Measurements from ENCODE around the gene FUT8.

Gene FUT8

DNA sequence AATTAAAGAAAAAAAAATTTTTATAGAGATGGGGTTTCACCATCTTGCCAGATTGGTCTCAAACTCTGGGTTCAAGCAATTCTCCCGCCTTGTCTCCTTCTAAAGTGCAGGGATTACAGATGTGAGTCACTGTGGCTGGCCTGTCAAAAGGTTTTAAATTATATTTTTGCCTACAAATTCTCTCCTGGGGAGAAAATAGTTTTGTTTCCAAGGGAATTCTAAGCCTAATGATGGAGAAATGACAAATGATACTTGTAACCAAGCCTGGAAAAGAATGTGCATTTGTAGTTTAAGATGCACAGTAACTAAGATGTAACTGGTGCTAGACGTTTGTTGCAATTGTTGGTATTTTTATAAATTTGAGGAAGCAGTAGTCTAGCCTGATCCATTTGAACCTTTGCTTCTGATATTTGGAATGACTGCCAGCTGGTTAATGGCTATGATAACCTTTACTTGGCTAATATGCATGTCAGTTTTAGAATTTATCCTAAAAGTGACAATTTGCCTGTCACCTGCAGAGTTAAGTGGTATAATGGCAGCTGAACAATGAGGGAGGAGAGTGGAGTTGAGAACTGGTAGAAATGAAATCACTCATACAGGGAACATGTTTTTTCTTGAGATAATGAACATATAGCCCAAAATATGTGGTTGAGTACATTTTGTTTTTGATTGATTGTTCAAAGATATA is 148.0 kb downstream of the FUT8 start:
- no peak for DNase-seq

DNA sequence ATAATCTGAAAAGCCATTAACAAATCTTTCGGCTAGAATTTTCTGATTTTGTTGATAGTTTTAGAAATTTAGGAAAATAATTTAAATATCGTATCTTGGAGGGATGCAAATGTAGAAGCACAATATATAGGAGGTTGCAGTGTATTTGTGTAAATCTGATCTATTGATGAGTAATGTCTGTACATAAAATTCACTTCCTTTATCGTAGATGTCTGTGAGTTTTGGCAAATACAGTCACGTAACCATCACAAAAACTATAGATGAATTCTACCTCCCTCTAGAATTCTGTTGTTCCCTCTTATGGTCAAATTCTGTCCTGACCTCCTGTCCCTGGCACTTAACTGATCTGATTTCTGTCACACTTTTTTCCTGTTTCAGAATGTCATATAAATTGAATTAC is 151.8 kb downstream of the FUT8 start:
- no peak for DNase-seq

DNA sequence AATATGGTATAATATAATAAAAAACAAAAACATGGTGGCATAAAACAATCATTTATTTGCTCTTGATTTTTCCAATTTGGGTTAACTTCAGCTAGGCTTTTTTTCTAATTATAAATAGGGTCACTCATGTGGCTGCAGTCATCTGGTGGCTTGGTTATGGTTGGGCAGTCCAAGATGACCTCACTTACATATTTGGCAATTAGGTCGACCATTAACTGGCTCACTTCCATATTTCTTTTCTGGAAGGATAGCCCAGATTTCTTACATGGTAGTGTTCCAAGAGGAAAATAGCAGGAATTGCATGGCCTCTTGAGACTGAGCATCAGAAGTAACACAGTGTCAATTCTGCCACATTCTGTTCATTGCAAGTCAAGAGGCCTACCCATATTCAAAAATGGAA is 153.4 kb downstream of the FUT8 start:
- no peak for DNase-seq

DNA sequence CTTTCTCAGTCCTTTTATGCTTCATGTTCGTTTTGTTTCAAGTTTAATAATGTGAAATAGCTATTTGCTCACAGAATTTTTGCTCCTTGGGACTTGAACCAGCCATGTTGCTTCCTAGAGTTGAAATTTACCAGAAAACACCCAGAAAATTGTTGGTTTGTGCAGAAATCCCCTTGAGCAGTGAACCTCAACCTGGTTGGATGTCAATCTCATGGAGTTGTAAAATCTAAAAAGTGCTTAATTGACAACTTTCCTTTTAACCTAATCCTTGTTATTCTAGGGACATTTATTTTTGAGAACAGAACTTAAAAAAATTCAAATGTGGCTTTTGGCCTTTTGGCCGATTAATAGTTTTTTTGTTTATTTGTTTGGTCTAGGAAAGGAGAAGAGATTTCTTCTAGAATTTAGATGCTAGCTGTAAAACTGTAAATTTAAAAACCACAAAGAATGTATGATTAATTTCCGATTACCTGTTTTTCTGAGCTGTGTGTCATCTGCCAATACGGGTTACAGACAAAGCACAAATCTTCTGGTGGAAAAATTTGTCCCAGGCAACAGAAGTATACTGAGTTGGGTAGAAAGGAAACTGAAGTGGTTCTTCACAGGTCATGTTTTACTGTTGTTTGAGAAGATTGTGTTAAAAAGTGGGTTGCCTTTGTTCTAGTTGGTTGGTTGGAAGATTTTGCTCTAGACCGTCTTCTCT is 154.4 kb downstream of the FUT8 start:
- no peak for DNase-seq

DNA sequence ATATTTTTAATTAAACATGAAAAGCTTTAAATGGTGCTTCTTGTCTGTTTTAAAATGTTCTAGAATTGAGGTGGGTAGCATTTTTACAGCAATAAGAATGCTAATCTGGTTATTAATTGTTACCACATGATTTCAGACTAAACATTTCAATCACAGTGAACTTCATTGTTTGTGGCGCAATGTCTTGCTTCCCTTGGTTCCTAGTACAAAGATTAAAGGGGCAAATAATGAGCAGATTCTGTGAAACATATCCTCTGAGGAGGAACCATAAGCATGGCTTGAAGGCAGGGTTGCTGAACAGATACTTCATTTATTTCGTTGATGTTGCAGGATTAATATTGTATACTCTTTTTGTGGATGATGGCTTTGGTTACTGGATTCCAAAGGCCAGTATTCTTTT is 162.1 kb downstream of the FUT8 start:
- no peak for DNase-seq

DNA sequence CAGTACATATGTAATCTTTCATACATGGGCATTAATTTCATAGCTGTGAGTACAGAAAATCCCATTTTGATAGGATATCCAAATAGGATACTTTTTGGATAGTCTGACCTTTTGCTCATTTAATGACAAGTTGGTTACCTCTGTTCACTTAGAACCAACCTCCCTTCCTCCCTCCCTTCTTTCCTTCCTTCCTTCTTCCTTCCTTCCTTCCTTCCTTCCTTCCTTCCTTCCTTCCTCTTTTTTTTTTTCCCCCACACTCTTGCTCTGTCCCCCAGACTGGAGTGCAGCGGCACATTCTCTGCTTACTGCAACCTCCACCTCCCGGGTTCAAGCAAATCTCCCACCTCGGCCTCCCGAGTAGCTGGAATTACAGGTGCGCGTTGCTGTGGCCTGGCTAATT is 162.9 kb downstream of the FUT8 start:
- no peak for DNase-seq

DNA sequence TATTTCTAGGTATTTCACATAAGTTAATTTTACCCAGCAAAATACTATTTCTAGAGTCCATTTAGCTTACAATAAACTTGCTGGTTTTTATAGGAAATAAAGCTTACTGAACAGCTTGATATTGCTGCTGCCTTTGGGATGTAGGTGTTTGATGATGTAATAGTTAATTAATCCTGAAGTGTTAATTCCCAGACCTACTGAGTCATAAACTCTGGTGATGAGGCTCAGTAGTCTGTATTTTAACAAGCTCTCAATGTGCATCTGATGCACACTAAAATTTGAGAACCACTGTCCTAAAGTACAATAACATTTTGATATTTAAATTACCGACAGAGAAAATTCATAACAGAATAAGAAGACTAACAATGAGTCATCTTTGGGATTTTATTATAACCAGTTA is 168.4 kb downstream of the FUT8 start:
- DNase-seq, result no peak

DNA sequence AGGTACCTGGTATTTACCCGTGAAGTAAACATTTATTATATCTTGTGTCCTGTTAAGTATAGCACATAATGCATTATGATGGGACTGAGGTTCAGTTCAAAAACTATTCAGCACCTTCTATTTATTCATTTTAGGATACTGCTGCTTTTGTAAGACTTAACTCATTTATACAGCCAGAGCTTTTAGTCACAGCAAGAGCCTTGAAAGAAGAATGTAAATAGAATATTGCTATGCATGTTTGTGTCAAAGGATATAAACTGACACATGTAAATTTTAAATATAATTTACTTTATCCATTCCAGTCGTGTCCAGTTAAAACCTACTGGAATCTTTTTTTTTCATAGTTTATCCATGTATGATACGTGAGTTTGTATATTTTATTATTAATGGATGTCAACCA is 168.8 kb downstream of the FUT8 start:
- no peak for DNase-seq

DNA sequence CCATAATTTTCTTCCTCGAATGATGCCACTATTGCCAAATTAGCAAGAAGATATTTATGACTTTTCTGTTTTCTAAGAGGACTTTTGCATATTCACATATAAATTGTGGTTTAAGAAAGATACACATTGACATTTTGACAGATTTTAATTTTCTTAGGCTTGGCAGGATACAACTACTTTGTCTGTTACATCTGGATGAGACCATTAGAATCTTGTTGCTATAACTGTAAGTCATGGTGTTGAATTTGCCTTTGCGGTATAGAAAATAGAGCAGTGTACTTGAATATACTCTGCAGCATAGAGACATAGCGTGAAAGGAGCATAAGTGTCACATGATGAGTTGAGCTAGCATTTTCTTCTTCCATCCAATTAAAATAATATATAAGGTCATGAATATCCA is 169.3 kb downstream of the FUT8 start:
- no peak for DNase-seq

DNA sequence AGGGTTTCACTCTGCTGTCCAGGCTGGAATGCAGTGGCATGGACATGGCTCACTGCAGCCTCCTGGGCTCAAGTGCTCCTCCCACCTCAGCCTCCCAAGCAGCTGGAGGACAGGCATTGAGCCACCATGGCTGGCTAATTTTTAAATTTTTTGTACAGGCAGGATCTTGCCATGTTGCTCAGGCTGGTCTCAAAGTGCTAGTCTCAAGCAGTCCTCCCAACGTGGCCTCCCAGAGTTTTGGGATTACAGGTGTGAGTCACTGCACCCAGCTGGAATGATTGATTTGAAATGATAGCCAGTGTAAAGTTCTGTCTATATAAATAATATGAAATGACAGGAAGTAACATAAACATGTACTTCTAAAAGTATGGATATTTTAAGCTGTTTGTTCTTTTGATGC is 172.7 kb downstream of the FUT8 start:
- DNase-seq, result no peak

DNA sequence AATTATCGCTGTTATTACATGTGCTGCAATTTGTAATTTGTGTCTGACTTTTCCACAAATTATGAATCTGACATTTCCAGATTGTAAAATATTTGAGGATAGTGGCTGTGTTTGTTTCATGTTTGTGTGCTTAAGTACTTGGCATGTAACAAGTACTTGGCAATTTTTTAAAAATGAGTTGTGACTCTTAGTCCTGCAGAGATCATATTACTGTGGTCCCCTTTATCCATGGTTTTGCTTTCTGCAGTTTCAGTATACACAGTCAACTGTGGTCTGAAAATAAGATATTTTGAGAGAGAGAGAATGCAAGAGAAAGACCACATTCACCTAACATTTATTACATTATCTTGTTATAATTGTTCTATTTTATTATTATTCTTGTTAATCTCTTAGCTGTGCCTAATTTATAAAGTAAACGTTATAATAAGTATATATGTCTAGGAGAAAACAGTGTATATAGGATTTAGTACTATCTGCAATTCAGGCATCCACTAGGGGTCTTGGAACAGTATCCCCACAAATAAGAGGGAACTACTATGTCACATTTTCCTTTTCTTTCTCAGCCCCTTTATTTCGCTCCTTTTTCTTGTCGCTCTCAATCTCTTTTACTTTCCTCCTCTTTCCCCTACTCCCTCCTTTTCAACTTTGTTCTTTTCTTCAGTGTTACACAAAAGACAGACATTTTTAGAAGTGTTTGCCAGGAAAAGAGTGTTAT is 176.1 kb downstream of the FUT8 start:
- no peak for DNase-seq

DNA sequence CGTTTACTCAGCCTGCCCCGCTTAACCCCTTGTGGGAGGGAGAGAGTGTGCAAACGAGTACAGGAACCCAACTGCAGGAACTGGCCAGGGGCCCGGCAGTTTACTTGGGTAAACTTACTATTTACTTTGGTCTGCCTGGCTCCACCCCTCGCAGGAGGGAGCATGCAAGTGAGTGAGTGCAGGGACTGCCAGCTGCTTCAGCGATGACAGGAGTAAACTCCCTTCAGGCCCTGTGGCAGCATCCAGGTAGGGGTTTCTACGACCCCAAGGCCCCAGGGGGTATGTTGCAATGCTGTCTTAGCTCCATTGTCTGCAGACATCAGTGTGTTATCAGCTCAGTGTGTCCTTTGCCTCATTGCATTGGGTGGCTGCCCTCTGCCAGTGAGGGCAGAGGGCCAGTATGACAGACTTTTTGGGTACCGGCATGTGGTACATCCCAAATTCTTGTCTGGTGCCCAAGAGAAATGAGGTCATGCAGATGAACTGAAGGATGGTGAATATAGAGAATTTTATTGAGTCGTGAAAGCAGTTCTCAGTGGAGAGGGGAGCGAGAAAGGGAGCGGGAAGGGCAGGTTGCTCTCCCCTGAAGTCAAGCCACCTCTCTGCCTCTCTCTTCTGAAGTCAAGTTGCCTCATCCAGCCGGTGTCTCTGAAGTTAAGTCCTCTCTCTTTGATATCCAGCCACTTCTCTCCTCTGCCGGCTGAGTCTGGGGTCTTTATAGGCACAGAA is 181.8 kb downstream of the FUT8 start:
- no peak for DNase-seq

DNA sequence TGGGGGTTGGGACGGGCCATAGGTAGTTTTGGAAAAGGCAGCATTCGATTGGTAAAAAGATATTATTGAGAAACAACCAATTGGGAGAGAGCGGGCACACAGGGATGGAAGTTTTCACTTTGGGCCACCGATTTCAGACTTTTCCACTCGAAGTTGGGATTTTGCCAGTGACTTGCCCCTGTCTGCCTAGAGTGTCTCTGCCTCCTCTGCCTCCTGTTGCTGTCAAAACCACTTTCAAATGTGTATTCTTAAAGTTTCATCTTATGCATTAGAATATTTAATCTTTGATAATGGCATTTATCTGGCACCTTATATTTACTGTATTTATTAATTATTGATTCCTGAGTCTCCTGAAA is 182.3 kb downstream of the FUT8 start:
- no peak for DNase-seq

DNA sequence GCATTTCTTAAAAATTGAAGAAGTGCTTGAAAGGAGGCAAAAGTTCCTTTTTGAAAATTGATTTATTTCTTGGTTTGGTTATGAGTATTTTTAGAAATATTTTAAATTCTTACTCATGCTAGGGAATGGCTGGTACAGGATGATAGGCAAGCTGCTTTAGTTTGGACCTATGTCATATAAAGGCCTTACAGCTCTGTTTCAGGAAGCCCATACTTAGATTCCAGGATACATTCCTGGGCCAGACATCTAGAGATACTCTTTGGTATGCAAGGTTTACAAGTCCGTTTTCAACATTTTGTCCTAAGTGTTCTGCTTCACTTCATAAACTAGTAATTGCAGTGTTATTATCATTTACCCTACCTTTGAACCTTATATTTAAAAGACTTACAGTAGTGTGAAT is 186.8 kb downstream of the FUT8 start:
- DNase-seq, result no peak

DNA sequence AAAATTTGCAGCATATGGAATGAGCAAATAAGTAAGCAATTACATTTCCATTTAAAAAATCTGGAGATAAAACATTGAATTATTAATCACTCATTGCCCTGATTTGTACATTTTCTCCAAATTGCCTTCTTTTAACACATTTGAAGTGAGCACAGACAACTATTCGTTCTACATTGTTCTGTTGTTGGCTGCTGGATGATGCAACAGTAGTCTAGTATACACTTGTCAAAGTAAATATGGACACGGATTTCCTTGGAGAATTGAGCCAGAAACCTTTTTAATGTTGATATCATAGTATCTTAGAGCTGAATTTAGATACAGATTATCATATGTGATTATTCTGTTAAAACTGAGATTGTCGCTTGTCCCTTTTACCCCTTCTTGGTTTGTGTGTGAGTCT is 188.2 kb downstream of the FUT8 start:
- no peak for DNase-seq

DNA sequence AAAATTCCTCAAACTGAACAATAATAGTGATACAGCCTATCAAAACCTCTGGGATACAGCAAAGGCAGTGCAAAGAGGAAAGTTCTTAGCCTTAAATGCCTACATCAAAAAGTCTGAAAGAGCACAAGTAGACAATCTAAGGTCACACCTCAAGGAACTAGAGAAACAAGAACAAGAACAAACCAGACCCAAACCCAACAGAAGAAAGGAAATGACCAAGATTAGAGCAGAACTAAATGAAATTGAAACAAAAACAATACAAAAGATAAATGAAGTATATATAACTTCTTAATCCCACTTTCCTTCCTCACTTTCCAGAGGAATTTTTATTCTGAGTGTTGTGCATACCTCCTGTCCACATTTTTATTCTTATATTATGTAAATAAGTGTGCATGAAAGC is 192.0 kb downstream of the FUT8 start:
- DNase-seq, result no peak

DNA sequence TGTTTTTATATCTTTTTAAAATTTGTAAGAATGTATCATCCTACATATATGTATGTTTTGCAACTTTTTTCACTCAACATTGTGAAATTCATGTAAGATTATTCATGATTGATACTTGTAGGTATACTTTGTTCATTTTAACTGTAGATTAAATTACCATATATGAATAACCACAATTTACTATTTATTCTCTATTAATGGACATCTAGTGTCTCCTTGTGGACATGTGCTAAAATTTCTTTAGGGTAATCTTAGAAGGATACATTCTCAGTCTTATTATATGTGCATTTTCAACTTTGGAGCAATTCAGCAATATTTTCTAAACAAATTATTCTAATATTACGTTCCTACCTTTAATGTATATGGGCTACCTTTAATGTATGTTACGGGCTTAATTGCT is 192.4 kb downstream of the FUT8 start:
- no peak for DNase-seq

DNA sequence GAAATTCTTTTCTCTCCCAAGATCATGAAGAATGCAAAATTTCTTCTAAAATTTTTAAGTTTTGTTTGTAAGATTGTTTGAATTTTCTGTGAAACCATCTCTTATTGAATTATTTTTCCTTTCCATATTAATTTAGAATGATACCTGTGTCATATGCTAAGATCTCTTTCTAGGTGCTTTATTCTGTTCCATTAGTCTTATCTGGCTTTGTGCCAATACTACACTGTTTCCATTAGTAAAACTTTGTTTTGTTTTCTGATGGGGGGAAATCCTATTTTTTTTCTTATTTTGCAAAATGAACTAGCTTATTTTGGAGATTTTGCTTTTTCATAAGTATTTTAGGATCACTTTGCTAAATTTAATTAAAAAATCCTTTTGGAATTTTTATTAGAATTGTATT is 193.9 kb downstream of the FUT8 start:
- DNase-seq, result no peak

DNA sequence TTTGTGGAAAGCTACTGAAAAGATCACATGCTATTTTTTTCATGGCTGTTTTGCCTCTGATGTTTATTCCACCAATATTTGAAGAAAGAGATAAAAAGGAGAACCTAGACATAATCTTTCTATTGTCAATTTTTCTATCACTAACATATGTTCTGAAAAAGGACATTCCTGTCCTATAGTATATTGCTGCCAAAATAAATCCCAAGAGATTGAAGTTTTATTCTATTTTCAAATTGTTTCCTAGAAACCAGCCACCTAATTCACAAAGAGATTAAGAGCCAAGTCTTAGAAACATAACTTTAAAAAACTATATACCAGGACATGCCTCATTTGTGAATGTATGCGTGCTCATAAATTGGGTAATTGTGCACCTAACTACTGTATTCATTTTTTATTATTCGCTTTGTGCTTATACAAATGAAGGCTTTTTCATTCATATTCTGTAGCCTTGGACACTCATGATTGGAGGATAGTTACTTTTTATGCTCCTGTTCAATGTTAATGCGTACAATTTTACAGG is 200.7 kb downstream of the FUT8 start:
- DNase-seq, result no peak

DNA sequence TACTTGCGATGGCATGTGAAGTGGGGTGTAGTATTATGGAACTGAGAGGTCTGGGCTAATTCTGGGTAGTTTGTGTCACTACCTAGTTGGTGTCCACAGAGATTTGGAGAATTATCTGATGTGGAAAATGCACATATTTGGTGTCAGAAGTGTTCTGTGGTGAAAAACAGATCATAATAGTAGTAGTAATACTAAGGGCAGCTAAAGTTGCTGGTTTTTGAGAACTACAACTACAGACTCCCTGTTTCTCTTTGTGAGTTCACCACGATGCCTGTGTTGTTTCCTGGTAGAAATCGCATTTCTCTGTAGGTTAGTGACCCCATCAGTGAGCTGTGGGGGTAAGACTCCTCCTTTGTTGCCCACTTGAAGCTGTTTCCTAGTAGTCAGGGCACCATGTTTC is 206.5 kb downstream of the FUT8 start:
- no peak for DNase-seq

DNA sequence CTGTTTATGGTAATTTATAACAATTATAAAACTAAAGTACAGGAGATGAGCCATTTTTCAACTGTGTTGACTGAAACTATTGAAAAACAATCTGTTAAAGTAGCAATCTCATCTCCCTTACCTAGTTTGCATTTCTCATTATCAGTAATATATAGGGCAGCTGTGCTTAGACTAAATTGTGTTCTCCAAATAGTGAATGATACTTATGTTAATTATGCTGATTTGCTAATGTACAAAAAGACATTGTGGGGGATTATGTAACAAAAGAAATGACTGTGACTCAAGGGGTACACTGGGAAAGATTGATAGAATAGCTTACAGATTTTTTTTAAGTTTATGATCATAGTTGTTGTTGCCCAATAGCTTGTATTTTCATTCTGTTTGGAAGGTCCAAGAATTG is 207.7 kb downstream of the FUT8 start:
- DNase-seq, result no peak

DNA sequence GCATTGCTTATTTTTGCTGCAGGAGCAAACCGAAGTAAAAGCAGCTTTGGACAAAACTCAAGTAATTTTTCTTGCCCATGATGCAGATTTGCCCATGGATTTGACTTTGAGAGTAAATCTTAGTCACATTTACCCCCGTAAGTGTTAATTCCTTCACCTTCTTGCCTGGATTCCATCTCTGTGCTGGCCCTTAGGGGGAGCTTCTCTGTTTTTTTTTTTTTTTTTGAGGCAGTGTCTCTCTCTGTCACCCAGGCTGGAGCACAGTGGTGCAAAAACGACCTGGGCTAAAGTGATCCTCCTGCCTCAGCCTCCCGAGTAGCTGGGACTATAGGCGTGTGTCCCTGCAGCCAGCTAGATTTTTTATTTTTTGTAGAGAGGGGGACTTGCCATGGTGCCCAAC is 210.2 kb downstream of the FUT8 start:
- no peak for DNase-seq

DNA sequence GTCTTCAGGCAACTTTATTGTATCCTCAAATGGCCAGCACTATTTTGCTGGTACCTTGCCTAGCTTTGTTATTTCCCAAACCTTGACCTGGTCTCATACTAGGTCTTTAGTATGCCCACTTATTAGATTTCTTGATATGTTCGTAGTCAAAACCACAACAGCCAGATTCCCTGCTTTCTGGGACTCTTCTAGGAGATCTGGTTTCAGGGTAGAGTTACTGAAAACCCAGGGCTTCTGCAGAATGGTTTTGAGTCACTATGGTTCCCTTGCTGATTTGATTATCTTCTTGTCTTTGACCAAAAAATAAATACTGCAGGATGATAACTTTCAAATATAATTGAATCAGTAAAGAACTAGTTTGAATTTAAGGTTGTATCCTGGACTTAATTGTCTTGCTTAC is 211.2 kb downstream of the FUT8 start:
- no peak for DNase-seq

DNA sequence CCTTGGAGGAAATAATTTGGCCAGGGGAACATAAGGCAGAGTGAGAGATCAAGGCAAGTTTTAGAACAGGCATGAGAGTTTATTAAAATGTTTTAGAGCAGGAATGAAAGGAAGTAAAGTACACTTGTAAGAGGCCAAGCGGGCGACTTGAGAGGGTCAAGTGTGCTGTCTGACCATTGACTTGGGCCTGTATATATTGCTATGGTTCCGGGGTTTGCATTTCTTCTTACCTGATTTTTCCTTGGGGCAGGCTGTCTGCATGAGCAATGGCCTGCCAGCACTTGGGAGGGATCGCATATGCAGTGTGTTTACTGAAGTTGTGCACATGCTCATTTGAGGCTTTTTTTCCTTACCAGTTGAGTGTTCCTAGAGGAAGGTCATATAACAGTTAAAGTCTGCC is 214.8 kb downstream of the FUT8 start:
- no peak for DNase-seq
